GM11168 (cell line): ENCODE results near the gene LMOD1.
"Not testable (repeated sequence)": the region's sequence is repeated elsewhere in the genome, so short reads cannot be mapped to it uniquely, and the experiment has no call there.

Experiments
- in situ Hi-C: fragments of 300-500 bp; cut with MboI; formaldehyde crosslinking; loops from one replicate; pipeline ENCODE4 v1.12.0; 2022; ENCODE audit warnings: low sequenced_read_pairs; ENCODE audit not compliant: unreplicated experiment

The LMOD1 gene

DNA sequence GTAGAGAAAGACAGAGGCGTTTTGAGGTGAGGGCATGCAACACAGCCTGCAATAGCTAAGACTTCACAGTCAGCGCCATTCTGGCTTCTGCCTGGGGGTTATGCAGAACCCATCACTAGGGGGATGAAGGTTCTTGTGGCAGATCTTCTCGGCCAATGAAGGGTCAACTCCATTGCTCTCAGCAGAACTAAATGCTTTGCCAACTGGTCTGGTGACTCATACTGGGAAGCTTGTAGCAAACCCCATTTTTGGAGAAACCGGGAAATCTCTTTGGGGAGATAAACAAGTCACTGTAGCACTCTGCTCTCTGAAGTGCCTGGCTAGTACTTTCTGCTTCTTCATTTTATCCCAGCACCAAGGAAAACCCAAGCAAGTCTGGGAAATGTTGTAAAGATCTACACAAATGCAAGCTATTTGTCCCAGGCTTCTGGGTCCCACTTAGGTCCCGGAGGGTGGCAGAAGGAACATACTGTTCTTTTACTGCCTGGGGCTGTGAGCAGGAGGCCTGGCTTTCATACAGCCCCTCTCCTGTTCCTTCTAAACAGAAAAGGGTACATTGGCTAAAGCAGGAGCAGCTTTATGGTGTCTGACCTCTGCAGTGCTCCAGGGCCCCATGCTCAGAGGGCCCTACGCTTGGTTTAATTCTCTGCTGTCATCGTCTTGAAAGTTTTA is 28.9 kb downstream of the LMOD1 start:
- in situ Hi-C loops: no loop called here

DNA sequence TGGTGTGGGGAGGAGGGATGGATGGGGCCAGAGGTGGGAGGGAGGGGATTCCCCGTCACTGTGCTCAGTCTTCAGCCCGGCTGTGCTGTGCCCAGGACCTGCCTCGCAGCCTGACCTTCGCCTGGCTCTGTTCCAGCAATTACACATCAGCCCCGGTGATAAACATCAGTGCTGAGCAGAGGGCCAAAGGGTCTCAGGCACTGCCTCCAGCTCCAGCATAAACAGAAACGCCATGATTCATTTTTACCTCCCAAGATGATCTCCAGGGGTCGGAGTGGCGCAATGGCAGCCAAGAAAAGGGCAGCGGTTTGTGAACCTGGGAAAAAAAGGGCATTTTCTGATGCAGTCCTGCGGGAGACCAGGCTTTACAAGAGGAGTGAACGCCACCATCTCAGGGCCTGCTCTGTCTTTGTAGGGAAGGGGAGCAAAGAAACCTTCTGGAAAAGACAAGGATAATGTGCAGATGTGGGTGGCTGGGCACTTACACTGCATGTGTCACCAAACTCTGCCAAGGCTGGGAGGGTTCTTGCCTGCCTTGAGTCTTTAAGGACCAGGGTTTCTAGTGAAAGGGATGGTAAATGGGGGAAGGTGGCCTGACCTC is 29.6 kb downstream of the LMOD1 start:
- in situ Hi-C loops: no loop called here

DNA sequence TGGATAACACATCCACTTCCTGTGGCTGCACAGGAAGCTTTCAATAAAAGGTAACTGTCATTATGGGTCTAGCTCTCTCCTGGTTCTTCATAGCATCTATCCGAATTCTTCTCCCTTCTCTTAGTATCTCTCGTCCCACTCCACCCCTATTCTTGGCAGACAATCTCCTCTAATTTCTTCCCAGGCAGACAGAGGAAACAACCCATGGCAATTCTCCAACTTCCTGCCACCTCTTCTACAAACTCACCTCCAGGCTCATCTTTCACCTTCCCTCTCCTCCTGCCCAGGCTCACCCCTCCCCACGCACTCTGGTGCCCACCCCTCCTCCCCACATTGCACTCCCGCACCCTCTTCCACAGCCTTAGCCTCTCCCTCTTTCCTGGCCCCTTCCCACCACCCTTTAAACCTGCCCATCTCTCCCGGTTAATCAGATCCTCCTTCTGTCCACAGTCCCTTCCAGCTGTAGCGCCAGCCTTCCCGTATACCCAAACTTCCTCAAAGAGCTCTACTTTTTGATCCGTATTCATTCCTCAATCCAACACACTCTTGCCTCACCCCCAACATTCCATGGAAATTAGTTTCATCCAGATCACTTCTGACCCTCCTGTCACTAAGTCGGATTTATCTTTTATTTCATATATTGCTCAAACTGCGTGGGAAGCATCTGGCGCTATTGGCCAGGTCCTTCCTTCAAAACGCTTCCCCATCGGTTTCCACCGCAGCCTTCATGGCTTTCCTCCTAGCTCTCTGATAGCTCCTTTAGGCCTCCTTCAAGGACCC is 31.7 kb downstream of the LMOD1 start:
- in situ Hi-C loops: no loop called here

GRCh38 chr1:201912832-201913231 is 33.5 kb downstream of the LMOD1 start:
- in situ Hi-C loops: no loop called here

DNA sequence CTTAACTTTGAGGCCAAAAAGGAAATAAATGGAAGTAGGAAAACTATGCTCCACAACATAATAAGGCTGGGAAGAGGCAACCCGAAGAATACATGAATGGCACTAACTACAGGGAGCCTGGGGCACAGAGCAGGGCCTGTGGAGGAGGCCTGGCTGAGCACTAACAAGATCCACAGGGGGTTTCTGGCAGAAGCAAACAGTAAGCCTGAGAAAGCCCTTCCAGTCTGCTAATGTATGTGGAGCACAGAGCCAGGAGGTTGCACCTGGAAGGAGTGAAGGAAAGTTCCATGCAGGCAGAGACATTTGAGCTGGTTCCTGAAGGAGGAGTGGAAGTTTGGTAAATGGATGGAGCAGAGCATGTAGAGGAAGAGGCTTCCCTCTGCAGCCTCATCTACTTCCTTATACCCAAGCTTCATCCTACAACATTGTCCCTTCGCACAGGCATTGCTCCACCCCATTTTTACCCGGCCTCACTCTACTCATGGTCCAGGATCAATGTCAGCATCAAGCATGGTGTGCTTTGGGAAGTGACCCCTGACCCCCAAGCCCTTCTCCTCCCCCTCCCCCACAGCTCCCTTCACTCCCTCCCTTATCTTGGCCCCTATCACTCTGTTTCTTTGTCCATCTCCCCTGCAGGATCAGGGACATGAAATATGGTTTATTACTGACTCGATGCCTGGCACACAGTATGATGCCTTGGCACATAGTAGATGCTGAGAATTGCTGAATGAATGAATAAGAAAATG is 34.3 kb downstream of the LMOD1 start:
- in situ Hi-C loops: no loop called here

DNA sequence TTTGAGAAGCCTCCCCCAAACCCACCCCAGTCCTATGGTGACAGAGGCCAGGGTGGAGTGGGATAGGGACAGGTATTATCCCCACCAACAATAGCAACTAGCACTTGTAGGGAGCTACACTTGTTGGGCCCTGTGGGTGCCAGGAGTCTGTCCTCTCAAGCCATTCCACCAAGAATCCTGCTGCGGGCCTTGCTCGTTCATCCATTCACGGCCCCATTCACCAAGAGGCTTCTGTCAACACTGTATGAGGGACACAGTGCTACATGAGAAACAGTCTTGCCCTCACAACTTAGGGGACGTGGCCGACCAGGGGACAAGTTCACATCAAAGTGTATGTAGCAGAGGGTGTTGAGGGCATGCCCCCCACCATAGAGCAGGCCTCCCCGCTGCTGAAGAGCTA is 38.7 kb downstream of the LMOD1 start:
- in situ Hi-C loops: no loop called here

- in situ Hi-C loops: no loop called here
Observed at GRCh38 chr1:201906336-201906735, 40.0 kb downstream of the LMOD1 start.

GRCh38 chr1:201905234-201905890 is 41.0 kb downstream of the LMOD1 start:
- in situ Hi-C loops: no loop called here

GRCh38 chr1:201904579-201904978 is 41.8 kb downstream of the LMOD1 start:
- in situ Hi-C loops: no loop called here

GRCh38 chr1:201903135-201903534 is 43.2 kb downstream of the LMOD1 start:
- in situ Hi-C loops: no loop called here

DNA sequence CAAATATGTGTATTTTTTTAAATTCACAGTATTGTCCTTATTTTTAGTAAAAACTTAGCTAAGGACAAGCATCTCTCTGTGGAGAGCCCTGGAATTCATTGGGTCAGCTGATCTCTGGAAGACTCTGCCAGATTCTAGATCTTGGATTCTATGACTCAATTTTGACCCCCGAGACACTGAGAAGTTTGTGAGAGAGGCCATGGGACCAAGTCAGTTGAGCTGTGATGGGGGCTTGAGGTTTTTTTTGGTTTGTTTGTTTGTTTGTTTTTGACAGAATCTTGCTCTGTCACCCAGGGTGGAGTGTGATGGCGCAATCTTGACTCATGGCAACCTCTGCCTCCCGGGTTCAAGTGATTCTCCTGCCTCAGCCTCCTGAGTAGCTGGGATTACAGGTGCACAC is 44.1 kb downstream of the LMOD1 start:
- in situ Hi-C loops: no loop called here

GRCh38 chr1:201901036-201901435 is 45.3 kb downstream of the LMOD1 start:
- in situ Hi-C loops: not testable (repeated sequence)

- in situ Hi-C loops: no loop called here
Observed at GRCh38 chr1:201900476-201900875, 45.9 kb downstream of the LMOD1 start.

DNA sequence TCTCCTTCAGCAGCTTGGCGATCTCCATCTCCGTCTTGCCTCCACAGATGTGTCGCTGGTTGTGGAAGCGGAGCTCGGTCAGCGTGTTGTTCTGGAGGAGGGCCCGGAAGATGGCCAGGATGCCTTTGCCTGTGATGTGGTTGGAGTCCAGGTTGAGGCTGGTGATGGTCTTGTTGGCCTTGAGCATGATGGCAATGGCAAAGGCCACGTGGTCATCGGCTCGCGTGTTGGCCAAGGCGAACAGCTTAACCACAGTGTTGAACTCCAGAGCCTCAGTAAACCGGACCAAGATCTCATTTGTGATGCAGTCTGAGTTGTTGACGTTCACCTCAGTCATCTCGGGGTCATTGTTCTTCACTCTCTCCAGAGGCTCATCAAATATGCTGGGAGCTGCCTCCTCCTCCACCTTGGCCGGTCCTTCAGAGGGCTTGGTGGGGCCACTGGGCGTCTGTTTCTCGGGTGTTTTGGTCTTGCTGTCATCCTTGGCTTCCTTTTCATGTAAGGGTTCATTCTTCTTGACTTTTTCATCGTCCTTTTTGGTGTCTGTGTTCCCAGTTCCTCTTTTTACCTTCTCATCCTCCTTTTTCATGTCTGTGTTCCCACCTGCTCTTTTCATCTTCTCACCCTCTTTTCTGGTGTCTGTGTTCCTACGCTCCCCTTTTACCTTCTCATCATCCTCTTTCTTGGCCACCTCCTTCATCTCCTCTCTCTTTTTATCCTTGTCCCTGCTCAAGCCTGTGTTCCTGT is 46.5 kb downstream of the LMOD1 start:
- in situ Hi-C loops: loop anchor here (25.0 kb wide), 1 partner anchor 212 kb away; the partner anchor contains the start of gene GPR37L1

- in situ Hi-C loops: loop anchor here (25.0 kb wide), 1 partner anchor 213 kb away; the partner anchor contains the start of gene GPR37L1
Observed at GRCh38 chr1:201898992-201899391, 47.4 kb downstream of the LMOD1 start.

- in situ Hi-C loops: loop anchor here (25.0 kb wide), 1 partner anchor 214 kb away; the partner anchor contains the start of gene GPR37L1
Observed at GRCh38 chr1:201898240-201898894, 48.0 kb downstream of the LMOD1 start.

GRCh38 chr1:201896951-201897391 is 49.4 kb downstream of the LMOD1 start:
- in situ Hi-C loops: loop anchor here (25.0 kb wide), 1 partner anchor 215 kb away; the partner anchor contains the start of gene GPR37L1
